GM10266 (cell line): ENCODE measurements around the gene ZC3H18.

Experiments
- DNase-seq: peaks from one replicate; pipeline ENCODE4 v3.0.0; 2012; ENCODE audit errors: extremely low spot score
- TF ChIP-seq, protein P1 (sequence below): IDR thresholded peaks from 2 replicates; pipeline ENCODE4 v1.5.1; 2012; ENCODE audit warnings: mild to moderate bottlenecking, low read depth; ENCODE audit not compliant: control insufficient read depth, insufficient read depth; ENCODE audit errors: missing control alignments

ZC3H18 gene

DNA sequence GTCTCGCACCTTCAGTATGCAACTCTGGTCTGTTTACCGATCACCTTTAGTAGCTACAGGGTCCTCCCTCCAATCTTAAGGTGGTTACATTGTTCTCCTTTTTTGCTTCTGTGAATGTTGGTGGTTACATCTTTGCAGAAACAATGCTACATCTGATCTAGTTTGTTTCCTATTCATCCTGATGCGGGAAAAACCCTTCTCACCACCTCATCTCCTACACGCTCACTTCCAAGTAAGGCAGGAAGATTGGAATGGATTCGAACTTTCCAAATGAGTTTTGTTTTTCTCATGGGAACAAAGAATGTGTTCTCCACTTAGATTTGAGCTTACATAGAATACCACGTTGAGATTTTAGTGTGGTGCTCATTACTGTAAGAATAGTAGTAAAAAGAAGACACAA, 14.5 kb downstream of the ZC3H18 start:
- TF ChIP-seq, protein P1, sequence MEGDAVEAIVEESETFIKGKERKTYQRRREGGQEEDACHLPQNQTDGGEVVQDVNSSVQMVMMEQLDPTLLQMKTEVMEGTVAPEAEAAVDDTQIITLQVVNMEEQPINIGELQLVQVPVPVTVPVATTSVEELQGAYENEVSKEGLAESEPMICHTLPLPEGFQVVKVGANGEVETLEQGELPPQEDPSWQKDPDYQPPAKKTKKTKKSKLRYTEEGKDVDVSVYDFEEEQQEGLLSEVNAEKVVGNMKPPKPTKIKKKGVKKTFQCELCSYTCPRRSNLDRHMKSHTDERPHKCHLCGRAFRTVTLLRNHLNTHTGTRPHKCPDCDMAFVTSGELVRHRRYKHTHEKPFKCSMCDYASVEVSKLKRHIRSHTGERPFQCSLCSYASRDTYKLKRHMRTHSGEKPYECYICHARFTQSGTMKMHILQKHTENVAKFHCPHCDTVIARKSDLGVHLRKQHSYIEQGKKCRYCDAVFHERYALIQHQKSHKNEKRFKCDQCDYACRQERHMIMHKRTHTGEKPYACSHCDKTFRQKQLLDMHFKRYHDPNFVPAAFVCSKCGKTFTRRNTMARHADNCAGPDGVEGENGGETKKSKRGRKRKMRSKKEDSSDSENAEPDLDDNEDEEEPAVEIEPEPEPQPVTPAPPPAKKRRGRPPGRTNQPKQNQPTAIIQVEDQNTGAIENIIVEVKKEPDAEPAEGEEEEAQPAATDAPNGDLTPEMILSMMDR, result no peak

DNA sequence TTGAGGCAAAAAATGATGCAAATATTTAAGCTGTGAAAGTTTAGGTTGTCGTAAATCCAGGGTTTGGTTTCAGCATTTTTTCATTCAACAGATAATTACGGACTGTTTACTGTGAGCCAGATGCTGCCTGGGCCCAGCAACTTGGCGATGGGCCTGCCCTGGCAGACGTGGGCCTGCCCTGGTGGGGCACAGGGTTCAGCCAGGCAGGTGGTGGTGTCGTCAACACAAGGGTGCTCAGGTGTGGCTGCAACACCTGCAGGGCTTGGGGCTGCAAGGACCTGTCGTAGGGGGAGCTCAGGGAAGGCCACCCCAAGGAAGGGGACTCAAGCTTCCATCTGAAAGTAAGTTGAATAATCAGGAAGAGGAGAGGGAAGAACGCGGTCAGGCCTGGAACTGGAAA, 15.1 kb downstream of the ZC3H18 start:
- no peak for DNase-seq
- TF ChIP-seq, protein P1, result no peak

More for the DNA sequence above, 14.5 kb downstream of the ZC3H18 start:
- DNase-seq, result no peak

DNA sequence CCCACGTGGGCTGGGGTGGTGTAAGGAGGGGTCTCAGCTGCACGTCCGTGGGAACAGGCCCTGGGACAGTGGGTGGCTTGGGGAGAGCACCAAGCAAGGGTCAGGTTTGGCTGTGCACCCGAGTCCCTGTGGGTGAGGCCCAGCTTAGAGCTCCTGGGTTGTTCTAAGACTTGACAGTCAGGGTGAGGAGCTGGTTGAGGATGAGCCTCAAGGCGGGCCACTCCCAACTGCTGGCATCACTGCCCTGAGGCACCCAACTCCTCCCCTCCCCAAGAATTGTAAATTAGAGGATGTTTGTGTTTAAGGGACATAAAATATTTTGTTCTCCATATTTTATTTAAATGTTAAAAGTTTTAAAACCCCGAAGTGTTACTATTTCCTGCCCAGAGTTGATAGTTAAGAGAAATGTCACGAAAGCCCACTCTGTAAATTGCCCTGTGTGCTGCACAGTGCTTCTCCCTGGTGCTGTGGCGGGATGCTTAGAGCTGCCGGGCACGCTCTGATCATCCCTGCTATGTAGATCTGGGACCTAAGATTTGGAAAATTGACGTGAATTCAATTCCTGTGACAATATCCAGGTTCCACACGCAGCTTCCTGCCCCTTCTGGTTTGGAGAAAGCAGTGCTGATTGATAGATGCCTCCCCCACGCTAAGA, 15.9 kb downstream of the ZC3H18 start:
- TF ChIP-seq, protein P1, result no peak
- DNase-seq, result no peak

DNA sequence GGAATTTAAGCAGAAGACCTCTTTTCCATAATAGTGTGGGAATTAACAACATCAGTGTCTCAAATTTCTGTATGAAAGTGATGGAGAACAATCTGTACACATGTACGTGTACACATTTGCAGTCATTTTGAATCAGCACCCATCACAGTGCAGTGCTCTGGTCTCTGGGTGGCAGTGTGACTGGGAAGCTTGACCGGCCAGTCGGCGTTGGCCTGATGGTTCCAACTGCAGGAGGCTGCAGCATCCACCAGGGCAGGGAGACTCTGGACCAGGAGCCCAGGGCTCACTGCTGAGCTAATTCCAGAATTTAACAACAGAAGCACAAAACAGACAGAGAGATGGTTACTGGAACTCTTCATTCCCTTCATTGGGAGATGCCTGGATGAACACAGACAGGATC, 17.9 kb downstream of the ZC3H18 start:
- DNase-seq, result no peak
- TF ChIP-seq, protein P1, result no peak

DNA sequence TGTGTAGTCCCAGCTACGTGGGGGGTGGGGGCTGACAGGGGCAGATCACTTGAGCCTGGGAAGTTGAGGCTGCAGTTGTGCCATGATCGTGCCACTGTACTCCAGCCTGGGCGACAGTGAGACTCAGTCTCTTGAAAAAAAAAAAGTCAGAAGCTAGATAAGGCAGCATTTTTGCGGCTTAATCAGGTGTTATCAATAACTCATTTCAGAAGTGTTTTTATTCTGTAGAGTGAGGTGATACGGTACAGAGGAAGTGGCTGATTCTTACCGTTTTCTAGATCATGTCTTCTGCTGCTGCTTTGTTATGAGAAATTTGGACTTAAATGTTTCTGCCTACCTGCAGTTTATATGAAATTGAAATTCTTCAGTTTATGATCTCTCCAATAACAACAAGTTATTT, 18.6 kb downstream of the ZC3H18 start:
- DNase-seq, result no peak
- TF ChIP-seq, protein P1, result no peak

DNA sequence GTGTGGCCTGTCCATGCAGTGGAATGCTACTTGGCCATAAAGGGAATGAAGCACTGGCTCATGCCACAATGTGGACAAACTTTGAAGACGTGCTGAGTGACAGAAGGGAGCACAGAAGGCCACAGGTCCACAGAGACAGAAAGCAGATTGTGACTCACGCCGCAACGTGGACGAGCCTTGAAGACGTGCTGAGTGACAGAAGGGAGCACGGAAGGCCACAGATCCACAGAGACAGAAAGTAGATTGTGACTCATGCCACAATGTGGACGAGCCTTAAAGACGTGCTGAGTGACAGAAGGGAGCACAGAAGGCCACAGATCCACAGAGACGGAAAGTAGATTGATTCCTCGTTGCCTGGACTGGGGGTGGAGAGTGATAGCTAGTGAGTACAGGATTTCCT, 19.2 kb downstream of the ZC3H18 start:
- TF ChIP-seq, protein P1, result no peak
- DNase-seq, result no peak

DNA sequence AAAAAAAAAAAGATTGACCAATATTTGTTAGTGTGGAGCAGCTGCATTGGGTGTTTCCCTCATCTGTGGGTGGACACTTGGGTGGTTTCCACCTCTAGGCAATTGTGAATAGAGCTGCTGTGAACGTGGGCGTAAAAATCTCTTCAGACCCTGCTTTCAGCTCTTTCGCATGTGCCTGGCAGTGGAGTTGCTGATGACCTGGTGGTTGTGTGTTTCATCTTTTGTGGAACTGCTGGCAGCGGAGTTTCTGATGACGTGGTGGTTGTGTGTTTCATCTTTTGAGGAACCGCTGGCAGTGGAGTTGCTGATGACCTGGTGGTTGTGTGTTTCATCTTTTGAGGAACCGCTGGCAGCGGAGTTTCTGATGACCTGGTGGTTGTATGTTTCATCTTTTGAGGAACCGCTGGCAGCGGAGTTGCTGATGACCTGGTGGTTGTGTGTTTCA, 21.4 kb downstream of the ZC3H18 start:
- peak; percentile 85 for DNase-seq
- TF ChIP-seq, protein P1, result no peak
